IMR-90 (cell line): ENCODE measurements around the gene KIF22. TPM values are rescaled to one million over a fixed set of nuclear protein-coding genes. Genes with fewer than 3 reads are reported as not detected.

ENCODE experiments used
- ATAC-seq: fragments of 200-7000 bp; cut with Tn5 transposase; 2 replicates; pipeline ENCODE4 v1.9.1; 2020; ENCODE audit warnings: low read depth, mild to moderate bottlenecking, moderate library complexity
- BruUV-seq: library from RNA; stranded (reverse); fragments of 400-500 nt; replicated peaks from 2 replicates; lab custom pipeline; 2021; lab: Mats Ljungman, UMichigan
- CTCF ChIA-PET: fragments of 300-600 bp; formaldehyde crosslinking; extraction: SDS; loops from one replicate; lab custom pipeline; 2021; ENCODE audit warnings: antibody characterized with exemption; lab: Yijun Ruan, JAX
- POLR2A ChIA-PET: fragments of 300-600 bp; sonication (Branson Sonifier 250); formaldehyde crosslinking; loops from one replicate; lab custom pipeline; 2022; ENCODE audit warnings: antibody characterized with exemption; ENCODE audit not compliant: unreplicated experiment; lab: Charles Lee
- DNase-seq: peaks from one replicate; pipeline ENCODE4 v3.0.0; 2013
- H2AFZ ChIP-seq: replicated peaks from 2 replicates; pipeline ENCODE3; 2013; ENCODE audit warnings: low read length, mild to moderate bottlenecking; ENCODE audit not compliant: poor library complexity
- H2AK5ac ChIP-seq: 2 replicates; pipeline ENCODE4 v1.6.1; 2013; ENCODE audit warnings: low read depth, low read length, inconsistent platforms
- H2AK9ac ChIP-seq: replicated peaks from 2 replicates; pipeline ENCODE3; 2013; ENCODE audit warnings: mild to moderate bottlenecking, low read depth, low read length, moderate library complexity; ENCODE audit not compliant: poor library complexity
- H2BK120ac ChIP-seq: 2 replicates; pipeline ENCODE4 v1.6.1; 2013; ENCODE audit warnings: low read depth, low read length, inconsistent platforms
- H2BK15ac ChIP-seq: 3 replicates; pipeline ENCODE4 v1.6.1; 2013; ENCODE audit warnings: low read depth, low read length, inconsistent platforms
- H2BK20ac ChIP-seq: 2 replicates; pipeline ENCODE4 v1.6.1; 2013; ENCODE audit warnings: low read depth, mild to moderate bottlenecking, inconsistent platforms, low read length, moderate library complexity
- H2BK5ac ChIP-seq: 2 replicates; pipeline ENCODE4 v1.6.1; 2013; ENCODE audit warnings: mild to moderate bottlenecking, low read depth, low read length, inconsistent platforms; ENCODE audit not compliant: poor library complexity, severe bottlenecking
- H3K14ac ChIP-seq: replicated peaks from 2 replicates; pipeline ENCODE4 v1.6.1; 2013; ENCODE audit warnings: low read depth, low read length, inconsistent platforms
- H3K18ac ChIP-seq: 2 replicates; pipeline ENCODE4 v1.6.1; 2013; ENCODE audit warnings: low read depth, low read length, control low read depth
- H3K23ac ChIP-seq: 2 replicates; pipeline ENCODE4 v1.6.1; 2013; ENCODE audit warnings: low read depth, low read length, inconsistent platforms
- H3K27ac ChIP-seq: 2 replicates; pipeline ENCODE4 v1.5.1; 2013; ENCODE audit warnings: mild to moderate bottlenecking, control low read depth, low read length; ENCODE audit not compliant: insufficient read depth
- H3K27me3 ChIP-seq: 2 replicates; pipeline ENCODE4 v1.6.1; 2013; ENCODE audit warnings: low read length; ENCODE audit not compliant: control insufficient read depth, insufficient read depth
- H3K36me3 ChIP-seq: 2 replicates; pipeline ENCODE4 v1.6.1; 2013; ENCODE audit warnings: low read length, mixed read lengths; ENCODE audit not compliant: control insufficient read depth, insufficient read depth
- H3K4ac ChIP-seq: 2 replicates; pipeline ENCODE4 v1.6.1; 2013; ENCODE audit warnings: low read depth, low read length, inconsistent platforms
- H3K4me1 ChIP-seq: 2 replicates; pipeline ENCODE4 v1.6.1; 2013; ENCODE audit warnings: low read length, mixed read lengths; ENCODE audit not compliant: control insufficient read depth, insufficient read depth
- H3K4me2 ChIP-seq: 2 replicates; pipeline ENCODE4 v1.6.1; 2013; ENCODE audit warnings: low read depth, mild to moderate bottlenecking, control low read depth, low read length, moderate library complexity
- H3K4me3 ChIP-seq: 2 replicates; pipeline ENCODE4 v1.5.1; 2013; ENCODE audit warnings: low read depth, mild to moderate bottlenecking, control low read depth, low read length, moderate library complexity; ENCODE audit not compliant: insufficient read depth
- H3K56ac ChIP-seq: 2 replicates; pipeline ENCODE4 v1.6.1; 2013; ENCODE audit warnings: low read length, inconsistent platforms; ENCODE audit not compliant: insufficient read depth; ENCODE audit errors: extremely low read depth
- H3K79me1 ChIP-seq, 2 experiments: 2 replicates each; pipeline ENCODE4 v1.6.1; 2013; ENCODE audit warnings: low read length in 2 of 2, inconsistent platforms in 1 of 2, low read depth in 1 of 2
- H3K9ac ChIP-seq: 2 replicates; pipeline ENCODE4 v1.6.1; 2013; ENCODE audit warnings: low read depth, low read length, control low read depth
- H3K9me1 ChIP-seq: 2 replicates; pipeline ENCODE4 v1.6.1; 2013; ENCODE audit warnings: low read length, inconsistent platforms; ENCODE audit not compliant: insufficient read depth
- H3K9me3 ChIP-seq: 2 replicates; pipeline ENCODE4 v1.6.1; 2013; ENCODE audit warnings: low read length; ENCODE audit not compliant: control insufficient read depth, insufficient read depth
- H4K20me1 ChIP-seq: 2 replicates; pipeline ENCODE4 v1.6.1; 2013; ENCODE audit warnings: low read length, inconsistent platforms; ENCODE audit not compliant: insufficient read depth
- H4K5ac ChIP-seq: 2 replicates; pipeline ENCODE4 v1.6.1; 2013; ENCODE audit warnings: mild to moderate bottlenecking, low read depth, low read length, control low read depth
- H4K8ac ChIP-seq, 2 experiments: 2 replicates each; pipeline ENCODE4 v1.6.1; 2013; ENCODE audit warnings: low read depth in 2 of 2, low read length in 2 of 2, control low read depth in 1 of 2, inconsistent platforms in 1 of 2
- H4K91ac ChIP-seq: 2 replicates; pipeline ENCODE4 v1.6.1; 2013; ENCODE audit warnings: low read depth, low read length, inconsistent platforms; ENCODE audit not compliant: insufficient read depth
- BHLHE40 ChIP-seq: fragments of 150-350 bp; IDR thresholded peaks from 2 replicates; pipeline ENCODE4 v1.6.1; 2016; ENCODE audit warnings: mild to moderate bottlenecking, low read depth, low read length
- CEBPB ChIP-seq: IDR thresholded peaks from 2 replicates; pipeline ENCODE4 v1.6.1; 2012; ENCODE audit warnings: low read depth, low read length, improper control_type of control experiment
- CHD1 ChIP-seq: IDR thresholded peaks from 2 replicates; pipeline ENCODE4 v1.6.1; 2012; ENCODE audit warnings: low read depth, low read length, improper control_type of control experiment
- ELK1 ChIP-seq: fragments of 150-350 bp; IDR thresholded peaks from 2 replicates; pipeline ENCODE4 v1.6.1; 2016; ENCODE audit warnings: low read depth, mild to moderate bottlenecking, low read length, moderate library complexity, borderline replicate concordance
- FOS ChIP-seq: fragments of 150-350 bp; IDR thresholded peaks from 2 replicates; pipeline ENCODE4 v1.6.1; 2016; ENCODE audit warnings: low read depth, low read length
- MAFK ChIP-seq: IDR thresholded peaks from 2 replicates; pipeline ENCODE4 v1.6.1; 2012; ENCODE audit warnings: low read depth, low read length, improper control_type of control experiment
- MAZ ChIP-seq: IDR thresholded peaks from 2 replicates; pipeline ENCODE4 v1.6.1; 2012; ENCODE audit warnings: low read depth, mild to moderate bottlenecking, low read length, improper control_type of control experiment, moderate library complexity, borderline replicate concordance
- MXI1 ChIP-seq: IDR thresholded peaks from 2 replicates; pipeline ENCODE4 v1.6.1; 2012; ENCODE audit warnings: low read depth, mild to moderate bottlenecking, low read length, moderate library complexity, borderline replicate concordance
- NFE2L2 ChIP-seq: fragments of 150-350 bp; IDR thresholded peaks from 2 replicates; pipeline ENCODE4 v1.6.1; 2016; ENCODE audit warnings: low read depth, mild to moderate bottlenecking, low read length
- POLR2A ChIP-seq: IDR thresholded peaks from 2 replicates; pipeline ENCODE4 v1.6.1; 2012; ENCODE audit warnings: mild to moderate bottlenecking, low read depth, low read length
- RAD21 ChIP-seq: IDR thresholded peaks from 2 replicates; pipeline ENCODE4 v1.6.1; 2012; ENCODE audit warnings: low read length, improper control_type of control experiment
- RCOR1 ChIP-seq: IDR thresholded peaks from 2 replicates; pipeline ENCODE4 v1.6.1; 2012; ENCODE audit warnings: mild to moderate bottlenecking, low read length, improper control_type of control experiment; ENCODE audit not compliant: insufficient replicate concordance
- RFX5 ChIP-seq: IDR thresholded peaks from 2 replicates; pipeline ENCODE4 v1.8.0; 2012; ENCODE audit warnings: low read depth, mild to moderate bottlenecking, low read length, moderate library complexity
- SMC3 ChIP-seq: fragments of 150-350 bp; IDR thresholded peaks from 2 replicates; pipeline ENCODE4 v1.6.1; 2016; ENCODE audit warnings: low read depth, mild to moderate bottlenecking, antibody characterized with exemption, low read length, moderate library complexity
- USF2 ChIP-seq: fragments of 150-350 bp; IDR thresholded peaks from 2 replicates; pipeline ENCODE4 v1.6.1; 2017; ENCODE audit warnings: mild to moderate bottlenecking, antibody characterized with exemption, low read length, low read depth
- WGBS, 2 experiments: methylation state at CpG; one replicate each; pipeline versions ENCODE4 v1.1.5 to v1.1.7; 2013; ENCODE audit warnings: missing lambda C conversion rate in 2 of 2; ENCODE audit not compliant: insufficient read length in 1 of 2; ENCODE audit errors: extremely low coverage in 2 of 2; 5-methylcytosine and 5-hydroxymethylcytosine counted together
- dilution Hi-C: fragments of 300-500 bp; cut with HindIII; formaldehyde crosslinking; loops from one replicate; pipeline ENCODE4 v1.14.3; 2018; ENCODE audit warnings: low sequenced_read_pairs; ENCODE audit not compliant: unreplicated experiment
- in situ Hi-C: fragments of 300-500 bp; cut with MboI; formaldehyde crosslinking; loops from 3 replicates; pipeline ENCODE4 v1.14.3; 2019; ENCODE audit warnings: low sequenced_read_pairs, inconsistent platforms, mixed read lengths
- intact Hi-C: fragments of 100-400 bp; cut with micrococcal nuclease; formaldehyde crosslinking; loops from 2 replicates; pipeline ENCODE4 v1.10.0; 2022
- polyA plus RNA-seq, 3 experiments: library from polyadenylated mRNA; depleted of rRNA; stranded (reverse); fragments of >200 nt; gene quantifications; 2 replicates each; pipeline ENCODE4 v1.2.3, GENCODE V29; 2012; ENCODE audit warnings: low replicate concordance in 1 of 3
- total RNA-seq: library from RNA; depleted of rRNA; stranded (reverse); fragments of >200 nt; gene quantifications from 2 replicates; pipeline ENCODE4 v1.2.3, GENCODE V29; 2012
- TF ChIP-seq, protein P1 (sequence below): conservative IDR thresholded peaks from 2 replicates; pipeline ENCODE4 v1.5.1; 2012; ENCODE audit warnings: mild to moderate bottlenecking, low read depth, low read length, improper control_type of control experiment

Gene KIF22
- total and polyA plus RNA-seq, 2 of the 4 experiments (the other 2 are of a cell fraction) = 43.0 to 65.1 TPM

- ChIA-PET POLR2A (no interaction called here), CTCF (no interaction called here)
- H2AK9ac ChIP-seq = no peak overlapping the region
- TF ChIP-seq RAD21 (no peak), MXI1 (no peak), RCOR1 (no peak), SMC3 (no peak), CEBPB (no peak), CHD1 (no peak), FOS (no peak), RFX5 (no peak), ELK1 (no peak), USF2 (no peak), NFE2L2 (no peak), BHLHE40 (no peak), MAZ (no peak), MAFK (no peak), POLR2A (no peak)
- TF ChIP-seq, protein P1, sequence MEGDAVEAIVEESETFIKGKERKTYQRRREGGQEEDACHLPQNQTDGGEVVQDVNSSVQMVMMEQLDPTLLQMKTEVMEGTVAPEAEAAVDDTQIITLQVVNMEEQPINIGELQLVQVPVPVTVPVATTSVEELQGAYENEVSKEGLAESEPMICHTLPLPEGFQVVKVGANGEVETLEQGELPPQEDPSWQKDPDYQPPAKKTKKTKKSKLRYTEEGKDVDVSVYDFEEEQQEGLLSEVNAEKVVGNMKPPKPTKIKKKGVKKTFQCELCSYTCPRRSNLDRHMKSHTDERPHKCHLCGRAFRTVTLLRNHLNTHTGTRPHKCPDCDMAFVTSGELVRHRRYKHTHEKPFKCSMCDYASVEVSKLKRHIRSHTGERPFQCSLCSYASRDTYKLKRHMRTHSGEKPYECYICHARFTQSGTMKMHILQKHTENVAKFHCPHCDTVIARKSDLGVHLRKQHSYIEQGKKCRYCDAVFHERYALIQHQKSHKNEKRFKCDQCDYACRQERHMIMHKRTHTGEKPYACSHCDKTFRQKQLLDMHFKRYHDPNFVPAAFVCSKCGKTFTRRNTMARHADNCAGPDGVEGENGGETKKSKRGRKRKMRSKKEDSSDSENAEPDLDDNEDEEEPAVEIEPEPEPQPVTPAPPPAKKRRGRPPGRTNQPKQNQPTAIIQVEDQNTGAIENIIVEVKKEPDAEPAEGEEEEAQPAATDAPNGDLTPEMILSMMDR = no peak
- WGBS, 2 experiments = 80% methylated on average over 1 of the region's 5 CpGs; no CpG with 5 or more reads in 1 of the 2 experiments
- no peak overlapping the region for H2BK20ac ChIP-seq
- no peak overlapping the region for H3K4me2 ChIP-seq
- no peak overlapping the region for H4K5ac ChIP-seq
- peaks cover 0 to 4% of the 10 kb centered on the region in 2 experiments; a peak in 1 of 4 replicates for H3K79me1 ChIP-seq
- peaks cover 2% of the 10 kb centered on the region; the same call in 1 of the 2 replicates for H3K4me1 ChIP-seq
- no peaks in the 10 kb centered on the region for H3K9me3 ChIP-seq
- H3K18ac ChIP-seq = no peak overlapping the region
- H3K56ac ChIP-seq = no peak overlapping the region
- no peak overlapping the region for H3K9ac ChIP-seq
- no peak overlapping the region for H4K8ac ChIP-seq
- in situ Hi-C loops = no loop called here
- H2BK120ac ChIP-seq = no peak overlapping the region
- dilution Hi-C loops = no loop called here
- intact Hi-C loops = no loop called here
- H3K14ac ChIP-seq = no peak overlapping the region
- H3K27ac ChIP-seq = no peak overlapping the region
- H4K20me1 ChIP-seq = no peaks in the 10 kb centered on the region
- no peak overlapping the region for H3K4me3 ChIP-seq
- H2AFZ ChIP-seq = no peak overlapping the region
- H3K36me3 ChIP-seq = peaks cover 17% of the 10 kb centered on the region
- BruUV-seq = no TSS peak
- peaks cover 3% of the 10 kb centered on the region; the same call in 1 of the 2 replicates for H3K9me1 ChIP-seq
- no peak overlapping the region for H2AK5ac ChIP-seq
- H4K91ac ChIP-seq = no peak overlapping the region
- ATAC-seq (no peak), DNase-seq (no peak)
- no peaks in the 10 kb centered on the region for H3K27me3 ChIP-seq
- H2BK5ac ChIP-seq = no peak overlapping the region
- H3K4ac ChIP-seq = no peak overlapping the region
- no peak overlapping the region for H2BK15ac ChIP-seq
- H3K23ac ChIP-seq = peak overlapping the region; percentile 4; the same call in 1 of the 2 replicates
Observed at GRCh38 chr16:29854520-29855100, 64.1 kb downstream of the KIF22 start.
